ENCODE measurements around the gene PLXNB2.
A peak's percentile ranks its signal among the peaks of the same experiment; 100 is the strongest.

PLXNB2 gene

GRCh38 chr22:50318356-50318697 is 10.9 kb upstream of the PLXNB2 start:
- H3K27ac ChIP-seq = no peak overlapping the region
- no peak for TF ChIP-seq CTCF (IDR thresholded peaks at IDR 0.05)
- DNase-seq (ENCODE audit: low spot score) = no peak
- H3K4me3 ChIP-seq = no peak overlapping the region

- DNase-seq (ENCODE audit: low spot score) = no peak
- Histone ChIP-seq H3K27ac (no peak overlapping the region), H3K4me3 (no peak overlapping the region)
- TF ChIP-seq CTCF (IDR thresholded peaks at IDR 0.05) = no peak
Measured at GRCh38 chr22:50317674-50318073, 10.2 kb upstream of the PLXNB2 start.

DNA sequence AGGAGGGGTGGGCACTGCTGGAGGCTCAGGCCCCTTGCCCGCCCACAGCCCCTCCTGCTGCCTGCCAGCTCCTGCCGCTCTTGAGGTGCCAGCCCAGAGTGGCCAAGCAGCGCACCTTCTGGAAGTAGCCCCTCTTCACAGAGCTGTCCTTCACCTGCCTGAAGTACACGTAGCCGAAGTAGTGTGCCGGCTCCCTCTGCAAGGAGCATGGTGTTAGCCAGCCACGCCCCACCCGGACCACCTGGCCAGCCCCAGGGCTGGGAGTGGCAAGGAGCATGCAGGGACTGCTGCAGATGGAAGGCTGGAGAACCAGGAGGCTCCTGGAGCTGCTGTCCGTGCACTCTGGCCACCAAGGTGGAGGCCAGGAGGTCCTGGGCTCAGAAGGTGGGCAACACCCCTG is 9.7 kb upstream of the PLXNB2 start:
- no peak for DNase-seq (ENCODE audit: low spot score)
- no peak for TF ChIP-seq CTCF (IDR thresholded peaks at IDR 0.05)
- no peak overlapping the region for H3K27ac ChIP-seq
- H3K4me3 ChIP-seq = no peak overlapping the region

DNA sequence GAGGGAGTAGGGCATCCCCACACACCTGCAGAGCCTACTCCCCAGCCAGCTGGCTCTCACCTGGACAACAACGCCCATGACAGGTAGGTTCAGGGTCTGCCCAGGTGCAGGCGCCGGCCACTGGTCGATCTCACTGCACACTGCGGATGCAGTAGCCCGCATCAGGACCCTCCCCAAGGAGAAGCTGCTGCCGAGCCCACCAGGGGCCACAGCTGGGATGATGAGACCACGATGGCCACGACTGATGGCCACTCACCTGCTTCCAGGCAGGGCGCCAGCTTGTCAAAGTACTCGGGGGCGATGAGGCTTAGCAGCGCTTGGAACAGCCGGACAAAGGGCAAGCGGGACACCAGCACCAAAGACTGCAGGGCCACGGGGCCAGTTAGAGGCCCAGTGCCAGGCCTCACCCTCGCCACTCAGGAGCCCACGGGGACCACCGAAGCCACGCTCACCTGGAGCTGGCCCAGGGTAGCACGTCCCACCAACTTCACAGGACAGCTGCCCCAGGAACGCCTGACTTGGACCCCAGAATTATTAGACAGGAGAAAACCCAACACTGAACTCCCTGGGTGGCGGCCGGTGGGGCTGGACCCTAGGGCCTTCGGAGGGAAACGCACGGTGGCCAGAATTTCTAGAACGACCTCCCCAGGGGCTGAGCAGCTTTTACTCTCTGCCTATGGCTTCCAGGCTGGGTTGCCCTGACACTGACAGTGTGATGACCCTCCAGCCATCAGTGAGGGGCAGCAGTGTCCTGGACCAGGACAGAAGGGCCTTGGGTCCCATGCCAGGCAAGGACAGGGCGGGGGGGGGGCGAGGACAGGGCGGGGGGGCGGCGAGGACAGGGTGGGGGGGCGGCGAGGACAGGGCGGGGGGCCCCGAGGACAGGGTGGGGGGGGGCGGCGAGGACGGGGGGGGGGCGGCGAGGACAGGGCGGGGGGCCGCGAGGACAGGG is 8.9 kb upstream of the PLXNB2 start:
- no peak for DNase-seq (ENCODE audit: low spot score)
- Histone ChIP-seq H3K4me3 (no peak overlapping the region), H3K27ac (no peak overlapping the region)
- TF ChIP-seq CTCF (IDR thresholded peaks at IDR 0.05) = no peak

GRCh38 chr22:50315289-50316113 is 8.1 kb upstream of the PLXNB2 start:
- no peak for TF ChIP-seq CTCF (IDR thresholded peaks at IDR 0.05)
- Histone ChIP-seq H3K4me3 (no peak overlapping the region), H3K27ac (no peak overlapping the region)
- no peak for DNase-seq (ENCODE audit: low spot score)

DNA sequence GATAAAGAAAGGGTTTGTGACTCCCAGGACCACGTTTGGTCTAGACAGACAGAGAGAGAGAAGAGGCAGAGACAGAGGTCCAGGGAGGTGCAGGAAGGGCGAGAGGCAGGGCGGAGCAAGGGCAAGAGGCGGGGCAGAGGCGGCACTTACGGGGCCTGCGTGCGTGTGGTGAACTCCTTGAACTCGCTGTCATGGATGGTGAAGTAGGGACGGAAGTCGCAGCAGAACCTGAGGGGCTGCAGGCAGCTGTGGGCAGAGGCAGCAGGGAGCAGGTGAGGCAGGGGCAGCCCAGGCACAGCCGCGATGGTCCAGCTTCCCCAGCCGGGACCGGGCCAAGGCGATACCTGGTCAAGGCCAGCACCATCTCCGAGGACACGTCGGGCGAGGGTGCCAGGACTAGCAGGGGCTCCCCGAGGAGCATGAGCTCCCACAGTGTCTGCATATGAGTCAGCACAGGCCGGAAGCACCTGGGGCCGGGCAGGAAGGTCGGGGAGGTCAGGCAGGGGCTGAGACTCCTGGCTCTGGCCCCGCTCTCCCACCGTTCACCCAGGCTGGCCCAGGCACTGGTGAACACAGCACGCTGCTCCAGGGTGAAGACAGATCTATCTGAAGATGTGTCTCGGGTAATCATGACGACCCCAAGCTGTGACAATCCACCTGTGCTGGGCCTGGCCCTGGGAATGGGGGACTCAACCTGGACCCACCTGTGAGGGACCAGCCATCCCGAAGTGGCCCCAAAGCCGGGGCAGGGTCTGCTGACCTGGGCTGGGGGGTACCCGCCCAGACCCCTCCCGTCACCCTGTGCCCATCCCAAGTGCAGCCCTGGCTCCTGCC is 7.2 kb upstream of the PLXNB2 start:
- no peak overlapping the region for H3K27ac ChIP-seq
- DNase-seq (ENCODE audit: low spot score) = no peak
- H3K4me3 ChIP-seq = peak overlapping the region; percentile 40
- no peak for TF ChIP-seq CTCF (IDR thresholded peaks at IDR 0.05)

Measured in coronary artery (tissue), 2 donors.